Measurements from ENCODE around the gene RABIF. TPM values are rescaled to one million over a fixed set of nuclear protein-coding genes. Genes with fewer than 3 reads are reported as not detected.

RABIF gene
- total RNA-seq, 4 donors from 2014 or later: 4.0 to 7.9 (median 5.9) TPM

GRCh38 chr1:202848191-202848542, 40.8 kb downstream of the RABIF start:
- no peak overlapping the region for H3K4me3 ChIP-seq (ENCODE audit: low read depth, poor library complexity, severe bottlenecking)
- TF ChIP-seq CTCF (IDR thresholded peaks at IDR 0.05): no peak
- no peak for TF ChIP-seq POLR2A (IDR thresholded peaks at IDR 0.05)
- WGBS, 2 donors: 54 to 61% methylated on average over 2 of the region's 2 CpGs
- no peak for DNase-seq (ENCODE audit: low spot score in 2 of 2)
- intact Hi-C loops (cut with DNase I; ENCODE audit: low total_unique reads): no loop called here

DNA sequence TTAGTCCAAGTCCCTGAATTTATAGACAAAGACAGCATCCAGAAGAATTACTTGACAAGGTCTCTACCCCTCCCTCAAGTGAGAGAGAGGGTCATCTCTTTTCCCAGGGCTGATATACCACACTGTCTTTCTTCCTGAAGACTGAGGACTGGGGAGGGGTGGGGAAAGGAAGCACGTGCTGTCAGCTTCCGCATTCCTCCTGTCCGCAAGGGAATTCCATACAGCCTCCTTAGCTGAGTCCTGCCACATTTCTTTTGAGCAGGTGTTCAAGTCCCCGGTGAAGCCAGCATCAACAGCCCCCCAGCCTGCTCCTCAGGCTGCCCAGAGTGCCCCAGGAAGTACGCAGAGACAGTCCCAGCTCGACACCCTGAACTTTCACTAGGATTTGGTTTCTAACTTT, 44.0 kb downstream of the RABIF start:
- DNase-seq (ENCODE audit: low spot score in 2 of 2): no peak
- H3K4me3 ChIP-seq (ENCODE audit: low read depth, poor library complexity, severe bottlenecking): no peak overlapping the region
- 58 to 76% methylated on average over 6 of the region's 6 CpGs for WGBS, 2 donors
- TF ChIP-seq CTCF (IDR thresholded peaks at IDR 0.05) (no peak), POLR2A (IDR thresholded peaks at IDR 0.05) (no peak)
- intact Hi-C loops (cut with DNase I; ENCODE audit: low total_unique reads): no loop called here

GRCh38 chr1:202844259-202844658, 44.7 kb downstream of the RABIF start:
- intact Hi-C loops (cut with DNase I; ENCODE audit: low total_unique reads): no loop called here
- no peak overlapping the region for H3K4me3 ChIP-seq (ENCODE audit: low read depth, poor library complexity, severe bottlenecking)
- 73 to 76% methylated on average over 5 of the region's 5 CpGs for WGBS, 2 donors
- no peak for DNase-seq (ENCODE audit: low spot score in 2 of 2)
- TF ChIP-seq CTCF (IDR thresholded peaks at IDR 0.05) (no peak), POLR2A (IDR thresholded peaks at IDR 0.05) (no peak)

DNA sequence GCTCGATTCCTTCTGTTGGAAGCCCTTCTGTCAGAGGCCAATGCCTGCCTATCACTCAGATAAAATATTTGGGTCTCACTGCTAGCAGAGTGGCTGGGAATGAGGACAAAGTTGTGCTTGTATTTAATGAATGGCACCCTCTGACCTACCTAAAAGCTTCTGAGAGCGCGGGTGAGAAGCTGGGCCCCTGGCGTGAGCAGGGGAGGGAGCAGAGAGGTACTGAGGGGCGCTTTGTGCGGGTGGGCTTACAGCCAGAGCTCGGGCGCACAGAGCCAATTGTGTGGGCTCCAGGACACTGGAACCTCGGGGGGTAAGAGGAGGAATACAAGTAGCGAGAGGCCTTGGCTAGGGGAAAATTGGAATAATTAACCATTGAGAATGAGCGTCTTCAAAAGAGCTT, 45.9 kb downstream of the RABIF start:
- intact Hi-C loops (cut with DNase I; ENCODE audit: low total_unique reads): no loop called here
- TF ChIP-seq CTCF (IDR thresholded peaks at IDR 0.05) (no peak), POLR2A (IDR thresholded peaks at IDR 0.05) (no peak)
- 82 to 84% methylated on average over 11 of the region's 11 CpGs for WGBS, 2 donors
- no peak for DNase-seq (ENCODE audit: low spot score in 2 of 2)
- H3K4me3 ChIP-seq (ENCODE audit: low read depth, poor library complexity, severe bottlenecking): no peak overlapping the region

DNA sequence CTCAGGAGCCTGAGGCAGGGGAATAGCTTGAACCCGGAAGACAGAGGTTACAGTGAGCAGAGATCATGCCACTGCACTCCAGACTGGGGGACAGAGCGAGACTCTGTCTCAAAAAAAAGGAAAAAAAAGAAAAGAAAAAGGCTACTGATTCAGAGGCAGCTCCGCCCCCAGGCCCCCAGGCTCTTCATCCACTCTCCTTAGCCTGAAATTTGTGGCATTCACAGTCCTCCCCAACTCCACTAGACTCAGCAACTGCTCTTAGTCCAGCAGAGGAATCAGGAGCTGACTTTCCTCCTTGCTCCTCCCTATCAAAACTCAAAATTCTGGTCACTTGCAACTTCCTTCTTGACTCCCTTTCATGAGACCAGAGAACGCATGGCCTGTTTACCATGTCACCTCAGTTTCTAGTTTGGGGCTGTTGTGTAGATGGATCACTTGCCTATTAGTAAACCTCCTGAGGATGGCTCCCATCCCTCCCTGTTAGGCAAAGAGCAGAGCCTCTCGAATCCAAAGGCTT, 51.1 kb downstream of the RABIF start:
- DNase-seq (ENCODE audit: low spot score in 2 of 2): no peak
- TF ChIP-seq CTCF (IDR thresholded peaks at IDR 0.05) (no peak), POLR2A (IDR thresholded peaks at IDR 0.05) (no peak)
- intact Hi-C loops (cut with DNase I; ENCODE audit: low total_unique reads): no loop called here
- WGBS, 2 donors: 68% methylated on average over 5 of the region's 5 CpGs
- H3K4me3 ChIP-seq (ENCODE audit: low read depth, poor library complexity, severe bottlenecking): no peak overlapping the region
